GM12874 (cell line): Measurements from ENCODE around the gene STRA8.

Experiments used
- TF ChIP-seq, protein P1 (sequence below): IDR thresholded peaks from 2 replicates; pipeline ENCODE4 v1.5.1; 2011; ENCODE audit warnings: low read depth, mild to moderate bottlenecking, control low read depth, low read length, moderate library complexity; ENCODE audit not compliant: insufficient read depth

The STRA8 gene

GRCh38 chr7:135246191-135246825, 12.7 kb downstream of the STRA8 start:
- TF ChIP-seq, protein P1, sequence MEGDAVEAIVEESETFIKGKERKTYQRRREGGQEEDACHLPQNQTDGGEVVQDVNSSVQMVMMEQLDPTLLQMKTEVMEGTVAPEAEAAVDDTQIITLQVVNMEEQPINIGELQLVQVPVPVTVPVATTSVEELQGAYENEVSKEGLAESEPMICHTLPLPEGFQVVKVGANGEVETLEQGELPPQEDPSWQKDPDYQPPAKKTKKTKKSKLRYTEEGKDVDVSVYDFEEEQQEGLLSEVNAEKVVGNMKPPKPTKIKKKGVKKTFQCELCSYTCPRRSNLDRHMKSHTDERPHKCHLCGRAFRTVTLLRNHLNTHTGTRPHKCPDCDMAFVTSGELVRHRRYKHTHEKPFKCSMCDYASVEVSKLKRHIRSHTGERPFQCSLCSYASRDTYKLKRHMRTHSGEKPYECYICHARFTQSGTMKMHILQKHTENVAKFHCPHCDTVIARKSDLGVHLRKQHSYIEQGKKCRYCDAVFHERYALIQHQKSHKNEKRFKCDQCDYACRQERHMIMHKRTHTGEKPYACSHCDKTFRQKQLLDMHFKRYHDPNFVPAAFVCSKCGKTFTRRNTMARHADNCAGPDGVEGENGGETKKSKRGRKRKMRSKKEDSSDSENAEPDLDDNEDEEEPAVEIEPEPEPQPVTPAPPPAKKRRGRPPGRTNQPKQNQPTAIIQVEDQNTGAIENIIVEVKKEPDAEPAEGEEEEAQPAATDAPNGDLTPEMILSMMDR = no peak

GRCh38 chr7:135247746-135248471, 14.3 kb downstream of the STRA8 start:
- TF ChIP-seq, protein P1 = no peak

DNA sequence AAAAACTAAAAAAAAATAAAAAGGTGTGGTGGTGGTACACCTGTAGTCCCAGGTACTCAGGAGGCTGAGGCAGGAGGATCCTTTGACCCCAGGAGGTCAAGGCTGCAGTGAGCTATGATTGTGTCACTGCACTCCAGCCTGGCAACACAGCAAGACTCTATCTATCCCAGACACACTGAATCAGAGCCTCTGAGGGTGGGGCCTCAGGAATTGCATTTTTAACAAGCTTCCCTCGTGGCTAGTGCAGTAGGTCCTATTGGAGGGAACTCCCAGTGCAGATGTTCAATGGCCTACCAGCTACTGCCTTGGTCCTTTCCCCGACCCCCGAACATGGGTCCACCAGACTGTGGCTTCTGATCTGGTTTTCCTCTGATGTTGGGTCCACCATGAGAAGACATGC, 14.9 kb downstream of the STRA8 start:
- TF ChIP-seq, protein P1 = no peak

DNA sequence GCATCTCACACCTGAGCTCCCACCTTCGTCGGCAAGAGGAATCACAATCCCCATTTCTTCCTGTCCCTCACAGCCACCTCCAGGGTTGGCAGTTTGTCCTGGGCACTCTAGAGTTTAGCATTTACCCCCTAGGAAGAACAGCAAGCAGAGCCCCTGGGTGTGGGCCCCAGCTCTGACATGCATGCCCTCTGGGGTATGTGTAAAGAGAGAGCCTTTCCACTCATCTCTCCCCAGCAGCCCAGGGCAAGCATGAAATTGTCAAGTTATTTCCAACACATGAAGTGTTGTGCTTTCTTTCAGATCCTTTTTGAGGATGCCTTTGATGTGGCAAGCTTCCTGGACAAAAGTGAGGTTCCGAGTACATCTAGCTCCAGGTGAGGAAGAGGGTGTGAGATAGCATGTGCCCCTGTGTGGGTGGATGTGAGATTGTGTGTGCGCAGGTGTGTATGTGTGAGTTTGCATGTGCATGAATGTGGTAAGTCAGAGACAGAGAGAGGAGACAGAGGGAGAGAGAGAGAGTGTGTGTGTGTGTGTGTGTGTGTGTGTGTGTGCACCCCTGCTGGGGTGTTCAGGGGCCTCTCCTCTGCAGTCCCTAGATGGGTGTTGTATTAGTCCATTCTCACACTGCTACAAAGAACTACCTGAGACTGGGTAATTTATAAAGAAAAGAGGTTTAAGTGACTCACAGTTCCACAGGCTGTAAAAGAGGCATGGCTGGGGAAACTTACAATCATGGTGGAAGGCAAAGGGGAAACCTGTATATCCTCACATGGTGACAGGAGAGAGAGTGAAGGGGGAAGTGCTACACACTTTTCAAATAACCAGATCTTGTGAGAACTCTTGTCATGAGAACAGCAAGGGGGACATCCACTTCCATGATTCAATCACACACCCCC, 18.1 kb downstream of the STRA8 start:
- TF ChIP-seq, protein P1 = no peak

DNA sequence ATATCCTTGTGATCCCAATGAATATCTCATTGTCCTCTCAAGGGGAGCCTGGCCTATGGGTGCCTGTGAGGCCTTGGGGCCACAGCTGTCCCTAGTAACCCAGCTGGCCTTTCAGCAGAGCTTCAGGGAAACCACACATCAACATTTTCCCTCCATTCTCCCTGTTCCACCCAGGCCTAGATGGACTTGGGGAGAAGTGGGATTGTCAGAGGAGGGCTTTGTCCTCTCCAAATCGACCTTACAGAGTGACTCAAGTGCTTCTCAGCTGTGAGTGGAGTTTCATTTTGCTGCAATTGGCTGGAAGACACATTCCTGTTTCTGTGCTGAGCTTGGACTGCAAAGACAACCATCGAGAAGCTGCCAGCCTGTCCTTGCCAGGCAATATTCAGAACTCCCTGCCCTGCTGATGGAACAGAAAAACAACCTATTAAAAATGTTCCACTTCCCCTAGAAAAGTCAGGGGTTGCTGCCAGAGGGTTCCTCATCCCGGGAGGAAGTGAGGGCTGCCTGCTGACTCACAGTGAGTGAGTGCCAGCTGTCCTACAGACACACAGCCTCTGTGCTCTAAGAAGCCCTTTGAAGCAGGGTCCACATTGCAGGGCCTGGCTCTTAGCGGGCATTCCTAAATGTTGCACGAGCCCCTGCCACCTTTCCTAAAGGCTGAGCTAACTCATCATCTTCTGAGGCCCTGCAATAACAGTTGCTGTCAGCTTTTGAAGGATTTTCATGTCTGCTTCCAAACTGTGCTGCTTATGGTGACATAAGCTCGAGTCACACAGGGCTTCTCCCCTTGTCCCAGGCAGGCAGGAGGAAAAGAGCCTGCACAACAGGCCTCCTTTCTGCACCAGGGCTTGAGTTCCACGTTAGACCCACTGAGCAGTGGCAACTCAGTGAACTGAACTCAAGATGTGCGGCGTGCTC, 20.5 kb downstream of the STRA8 start:
- TF ChIP-seq, protein P1 = no peak

GRCh38 chr7:135257790-135258189, 24.2 kb downstream of the STRA8 start:
- TF ChIP-seq, protein P1 = no peak
